H1 (cell line): Measurements from ENCODE around the gene MYL11. TPM values are rescaled to one million over a fixed set of nuclear protein-coding genes. Genes with fewer than 3 reads are reported as not detected.

ENCODE experiments used
- JUN ChIP-seq: IDR thresholded peaks from 2 replicates; pipeline ENCODE4 v1.6.1; 2011; ENCODE audit warnings: low read depth, mild to moderate bottlenecking, improper control_type of control experiment, low read length
- KDM4A ChIP-seq: IDR thresholded peaks from one replicate; pipeline ENCODE4 v1.7.1; 2012; ENCODE audit warnings: low read depth, mild to moderate bottlenecking, moderate library complexity, low read length, inconsistent platforms; ENCODE audit not compliant: severe bottlenecking
- MAFK ChIP-seq: IDR thresholded peaks from 2 replicates; pipeline ENCODE4 v1.6.1; 2012; ENCODE audit warnings: low read depth, mild to moderate bottlenecking, improper control_type of control experiment, low read length
- TBP ChIP-seq: IDR thresholded peaks from 2 replicates; pipeline ENCODE4 v1.6.1; 2011; ENCODE audit warnings: low read depth, low read length, improper control_type of control experiment
- YY1 ChIP-seq: IDR thresholded peaks from 2 replicates; pipeline ENCODE4 v1.6.1; 2011; ENCODE audit warnings: low read depth, mild to moderate bottlenecking, low read length
- polyA plus RNA-seq, 7 experiments: library from polyadenylated mRNA; depleted of rRNA in 3 of 7; stranded (reverse) in 5 of 7; unstranded in 2 of 7; fragments of >200 nt in 5 of 7; fragments of 200-250 nt in 2 of 7; gene quantifications; 1 replicate in 5 of 7; 2 replicates in 1 of 7; 4 replicates in 1 of 7; pipeline versions ENCODE4 v1.2.1 to v1.2.3, GENCODE V29; 2011 to 2013; ENCODE audit warnings: missing spikeins in 2 of 7, mixed read lengths in 2 of 7
- total RNA-seq: library from RNA; stranded (reverse); fragmentation: NEBNext Ultra II Directional; extraction: Animal tissue kit (Norgen Biotek cat#: 25700); gene quantifications from 2 replicates; pipeline ENCODE4 v1.2.1, GENCODE V29; 2021

MYL11 gene
- total and polyA plus RNA-seq, 2 of the 8 experiments (the other 6 are each of a cell fraction or from before 2014, with no cell fraction given) = 1.2 to 1.4 TPM

DNA sequence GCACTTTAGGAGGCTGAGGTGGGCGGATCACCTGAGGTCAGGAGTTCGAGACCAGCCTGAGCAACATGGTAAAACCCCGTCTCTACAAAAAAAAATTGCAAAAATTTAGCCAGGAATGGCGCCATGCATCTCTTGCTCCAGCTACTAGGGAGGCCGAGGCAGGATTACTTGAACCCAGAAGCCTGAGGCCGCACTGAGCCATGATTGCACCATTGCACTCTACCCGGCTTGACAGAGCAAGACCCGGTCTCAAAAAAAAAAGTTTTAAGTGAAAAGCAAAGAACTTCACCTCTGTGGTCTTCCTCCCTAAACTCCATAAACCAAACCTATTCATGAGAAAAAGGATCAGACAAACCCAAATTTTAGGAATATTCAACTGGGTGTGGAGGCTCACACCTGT is 26.5 kb upstream of the MYL11 start (continued):
- TF ChIP-seq YY1 = no peak
- no peak for TF ChIP-seq TBP
- TF ChIP-seq KDM4A = no peak
- no peak for TF ChIP-seq MAFK
- TF ChIP-seq JUN = no peak
- TF ChIP-seq, all 59 proteins: peak for 0
